Measurements from ENCODE around the gene C1QTNF9.
"Not testable (repeated sequence)": the region's sequence is repeated elsewhere in the genome, so short reads cannot be mapped to it uniquely, and the experiment has no call there.

The C1QTNF9 gene

DNA sequence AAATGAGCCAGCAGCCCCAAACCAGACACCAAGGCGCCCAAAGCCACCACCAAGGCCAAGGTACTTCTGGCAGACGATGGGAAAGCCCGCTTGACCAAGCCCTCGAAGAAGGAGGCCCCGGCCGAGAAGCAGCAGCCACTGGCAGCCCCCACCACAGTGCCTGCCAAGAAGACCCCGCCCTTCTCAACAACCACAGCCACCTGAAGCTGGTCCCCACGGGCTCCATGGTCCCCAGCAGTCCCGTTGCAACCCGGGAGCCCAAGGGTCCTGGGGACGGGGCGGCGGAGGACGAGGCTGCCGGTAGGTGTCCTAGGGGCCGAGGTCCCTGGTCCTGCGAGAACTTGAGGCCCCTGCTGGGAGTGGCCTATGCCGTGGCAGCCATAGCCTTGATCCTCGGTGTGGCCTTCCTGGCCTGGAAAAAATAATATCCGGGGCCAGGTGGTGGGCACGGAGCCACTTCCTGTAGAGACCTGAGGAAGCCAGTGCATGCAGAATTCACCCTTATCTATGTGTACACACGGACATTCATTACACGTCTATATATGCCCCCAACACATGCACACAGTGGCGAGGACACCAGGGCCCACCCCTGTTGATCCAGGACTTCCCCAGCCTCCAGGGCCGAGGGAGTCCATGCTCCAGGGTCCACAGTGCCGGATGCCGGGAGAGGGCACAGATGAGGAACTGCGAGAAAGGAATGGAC, 13.8 kb downstream of the C1QTNF9 start:
- DNase-seq (ENCODE audit: low read depth): no peak

- DNase-seq (ENCODE audit: low read depth): no peak
These were observed 14.3 kb downstream of the C1QTNF9 start for GRCh38 chr13:24323739-24324075.

- not testable (repeated sequence) for DNase-seq (ENCODE audit: low read depth)
These were observed 18.2 kb downstream of the C1QTNF9 start for GRCh38 chr13:24327598-24327997.

DNA sequence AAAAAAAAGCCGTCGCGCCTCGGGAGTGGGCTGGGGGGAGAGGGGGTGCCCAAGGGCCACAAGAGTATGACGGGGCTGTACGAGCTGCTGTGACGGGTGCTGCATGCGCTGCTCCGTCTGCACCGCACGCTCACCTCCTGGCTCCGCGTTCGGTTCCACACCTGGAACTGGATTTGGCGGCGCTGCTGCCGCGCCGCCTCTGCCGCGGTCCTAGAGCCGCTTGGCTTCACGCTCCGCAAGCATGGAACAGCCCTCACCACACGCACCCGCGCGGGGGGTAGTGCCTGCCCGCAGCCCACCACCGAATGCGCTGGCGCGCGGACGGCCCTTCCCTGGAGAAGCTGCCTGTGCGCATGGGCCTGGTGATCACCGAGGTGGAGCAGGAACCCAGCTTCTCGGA, 18.8 kb downstream of the C1QTNF9 start:
- no peak for DNase-seq (ENCODE audit: low read depth)

GRCh38 chr13:24338721-24339120, 29.3 kb downstream of the C1QTNF9 start:
- no peak for DNase-seq (ENCODE audit: low read depth)

DNA sequence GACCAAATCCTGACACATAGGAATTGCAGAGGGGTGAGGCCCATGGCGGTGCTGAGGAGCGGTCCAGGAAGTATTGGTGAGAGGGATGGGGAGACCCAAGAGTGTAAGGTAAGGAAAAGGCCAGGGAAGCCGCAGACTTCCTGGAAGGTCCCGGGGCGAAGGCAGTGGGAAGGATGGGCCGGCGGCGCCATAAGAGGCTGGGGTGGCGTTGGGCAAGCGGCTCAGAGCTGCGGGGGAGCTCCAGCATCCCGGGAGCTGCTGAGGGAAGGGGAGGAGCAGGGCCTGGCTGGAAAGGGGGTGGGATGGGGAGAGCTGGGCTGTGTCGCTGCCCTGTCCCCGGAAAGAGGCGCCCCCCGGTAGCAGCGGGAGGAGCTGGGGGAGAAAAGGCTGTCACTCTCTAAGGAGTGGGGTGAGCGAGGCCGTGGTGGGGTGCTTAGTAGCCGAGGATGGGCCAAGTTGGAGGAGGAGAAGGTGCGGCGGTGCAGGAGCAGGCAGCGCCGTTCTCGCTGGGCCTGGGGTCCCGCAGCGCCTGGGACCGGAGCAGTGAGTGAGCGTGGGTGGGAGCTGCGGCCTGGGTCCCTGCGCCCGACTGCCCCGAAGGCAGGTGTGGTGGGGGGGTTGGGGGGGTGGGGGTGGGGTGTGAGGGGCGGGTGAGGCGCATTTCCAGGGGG, 30.7 kb downstream of the C1QTNF9 start:
- DNase-seq (ENCODE audit: low read depth): no peak

DNA sequence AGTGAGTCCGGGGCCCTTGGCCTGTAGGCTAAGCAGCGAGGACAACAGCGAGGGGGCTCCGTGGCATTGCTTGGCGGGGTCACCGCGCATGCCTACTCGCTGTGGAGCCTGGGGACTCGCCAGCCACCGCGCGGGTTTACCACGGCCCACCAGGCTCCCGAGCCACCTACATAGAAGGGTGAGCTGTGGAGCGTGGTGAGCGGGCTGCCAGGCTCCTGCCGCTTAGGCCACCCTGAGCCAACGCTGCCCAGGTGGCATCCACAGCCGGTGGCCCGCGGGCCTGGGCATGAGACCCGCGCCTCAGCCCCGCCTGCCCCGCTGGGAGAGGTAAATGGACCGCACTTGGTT, 31.2 kb downstream of the C1QTNF9 start:
- no peak for DNase-seq (ENCODE audit: low read depth)

DNA sequence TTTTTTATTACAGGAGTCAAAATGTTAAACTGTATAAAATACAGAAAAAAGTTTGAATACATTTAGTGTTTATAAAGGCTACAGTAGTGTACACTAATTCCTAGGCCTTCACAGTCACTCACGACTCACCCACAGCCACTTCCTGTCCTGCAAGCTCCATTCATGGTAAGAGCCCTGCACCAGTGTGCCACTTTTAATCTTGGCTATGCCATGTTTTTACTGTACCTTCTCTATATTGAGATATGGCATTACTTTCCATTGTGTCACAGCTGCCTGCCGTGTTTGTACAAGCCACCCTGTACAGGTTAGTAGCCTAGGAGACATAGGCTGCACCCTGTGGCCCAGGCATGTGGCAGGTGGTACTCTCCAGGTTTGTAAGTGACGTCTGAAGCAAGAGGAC, 32.1 kb downstream of the C1QTNF9 start:
- DNase-seq (ENCODE audit: low read depth): no peak

DNA sequence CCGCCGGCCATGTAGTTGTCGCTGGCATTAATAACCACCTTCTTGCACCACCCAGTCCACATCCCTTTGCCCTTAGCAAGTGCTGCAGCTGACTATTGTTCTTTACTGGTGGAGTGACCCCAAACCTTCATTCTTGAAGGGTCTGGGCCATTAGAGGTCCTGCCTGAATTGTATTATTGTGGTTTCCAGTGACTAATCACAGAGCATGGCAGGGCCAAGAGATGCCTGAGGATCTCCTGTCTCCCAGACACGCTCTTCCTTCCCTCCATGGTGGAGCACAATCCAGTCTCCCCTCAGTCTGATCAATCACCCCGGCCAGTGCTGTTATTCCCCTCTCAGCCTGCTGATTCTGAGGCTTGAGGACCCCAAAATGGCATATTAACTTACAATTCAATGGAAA, 39.0 kb downstream of the C1QTNF9 start:
- DNase-seq (ENCODE audit: low read depth): no peak

DNA sequence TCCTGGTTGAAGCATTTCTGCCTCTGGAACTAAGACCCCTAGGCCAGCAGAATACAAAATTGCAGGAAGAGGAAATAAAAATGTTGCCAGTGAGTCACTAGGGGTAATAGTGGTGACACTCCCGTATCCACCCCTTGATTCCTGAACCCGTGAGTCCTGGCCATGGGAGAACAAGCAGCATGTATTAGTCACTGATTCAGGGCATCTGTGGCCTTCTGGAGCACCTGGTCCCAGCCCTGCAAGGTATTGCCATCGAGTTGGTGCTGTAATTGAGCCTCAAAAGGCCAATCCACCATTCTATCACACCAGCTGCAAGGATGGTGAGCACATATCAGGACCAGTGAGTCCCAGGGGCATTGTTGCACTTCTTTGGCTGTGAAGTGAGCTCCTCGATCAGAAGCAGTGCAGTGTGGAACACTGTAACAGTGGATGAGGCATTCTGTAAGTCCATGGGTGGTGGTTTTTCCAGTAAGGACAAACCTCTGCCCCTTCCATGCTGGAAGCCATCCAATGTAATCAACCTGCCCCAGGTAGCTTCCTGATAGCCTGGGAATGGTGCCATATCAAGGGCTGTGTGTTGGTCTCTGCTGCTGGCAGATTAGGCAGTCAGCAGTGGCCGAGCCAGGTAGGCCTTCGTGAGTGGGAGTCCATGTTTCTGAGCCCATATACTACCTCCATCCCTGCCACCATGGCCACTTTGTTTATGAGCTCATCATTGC, 39.6 kb downstream of the C1QTNF9 start:
- DNase-seq (ENCODE audit: low read depth): no peak

DNA sequence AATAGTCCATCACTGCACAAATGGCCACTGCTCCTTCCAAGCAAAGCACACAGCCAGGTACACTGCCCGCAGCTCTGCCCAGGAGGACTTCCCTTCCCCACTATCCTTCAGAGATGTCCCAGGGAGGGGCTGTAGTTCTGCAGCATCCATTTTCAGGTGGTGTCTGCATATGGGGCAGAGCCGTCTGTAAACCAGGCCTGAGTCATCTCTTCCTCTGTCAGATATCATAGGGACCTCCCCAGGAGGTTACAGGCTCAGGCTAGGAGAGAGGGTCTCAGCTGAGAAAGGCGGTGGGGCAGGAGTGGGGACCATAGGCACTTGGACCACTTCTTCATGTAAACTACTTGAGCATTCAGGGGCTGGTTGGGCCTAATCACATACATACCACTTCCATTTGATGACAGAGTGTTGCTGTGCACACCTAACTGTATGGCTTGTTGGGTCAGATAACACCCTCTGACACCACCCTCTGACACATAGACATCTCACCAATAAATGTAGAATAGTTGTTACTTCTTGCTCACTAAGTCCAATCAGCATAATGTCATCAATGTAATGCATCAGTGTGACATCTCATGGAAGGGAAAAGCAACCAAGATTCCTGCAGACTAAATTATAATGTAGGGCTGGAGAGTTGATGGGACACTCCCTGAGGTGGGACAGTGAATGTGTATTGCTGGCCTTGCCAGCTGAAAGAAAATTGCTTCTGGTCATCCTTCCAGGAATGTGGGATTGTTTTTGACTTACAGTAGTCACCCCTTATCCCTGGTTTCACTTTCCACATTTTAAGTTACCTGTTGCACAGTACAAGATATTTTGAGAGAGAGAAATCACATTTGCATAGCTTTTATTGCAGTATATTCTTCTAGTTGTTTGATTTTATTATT, 40.6 kb downstream of the C1QTNF9 start:
- DNase-seq (ENCODE audit: low read depth): not testable (repeated sequence)

- DNase-seq (ENCODE audit: low read depth): no peak
These were observed 42.0 kb downstream of the C1QTNF9 start for GRCh38 chr13:24351423-24351822.

GRCh38 chr13:24353736-24354135, 44.4 kb downstream of the C1QTNF9 start:
- no peak for DNase-seq (ENCODE audit: low read depth)

DNA sequence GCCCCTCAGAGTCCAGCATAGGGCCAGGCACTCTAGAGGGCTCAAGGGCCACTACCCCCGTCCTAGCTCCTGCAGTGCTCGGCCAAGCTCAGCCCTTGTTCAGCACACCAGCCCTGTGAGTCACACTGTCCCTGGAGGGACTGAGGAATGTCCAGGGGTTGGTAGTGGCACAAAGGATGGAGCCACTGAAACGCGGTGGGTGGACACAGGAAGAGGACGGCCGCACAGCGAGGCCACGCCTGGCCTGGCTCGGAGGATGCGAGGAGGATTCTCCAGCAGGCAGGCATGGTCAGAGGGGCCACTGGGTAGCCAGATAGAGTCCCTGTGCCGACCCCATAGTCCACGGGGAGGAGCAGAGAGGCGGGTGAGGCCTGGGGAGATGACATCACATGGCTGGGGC, 45.7 kb downstream of the C1QTNF9 start:
- no peak for DNase-seq (ENCODE audit: low read depth)

DNA sequence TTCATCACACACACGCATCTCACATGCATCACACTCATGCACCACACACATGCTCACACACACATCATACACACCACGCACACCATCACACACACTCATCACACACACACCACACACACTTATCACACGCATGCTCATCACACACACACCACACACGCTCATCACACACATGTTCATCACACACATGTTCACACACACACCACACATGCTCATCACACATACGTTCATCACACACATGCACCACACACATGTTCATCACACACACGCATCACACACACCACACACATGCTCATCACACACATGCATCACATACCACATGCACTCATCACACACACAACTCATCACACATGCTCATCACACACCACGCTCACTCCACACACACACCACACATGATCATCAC, 46.9 kb downstream of the C1QTNF9 start:
- no peak for DNase-seq (ENCODE audit: low read depth)

- DNase-seq (ENCODE audit: low read depth): no peak
These were observed 47.5 kb downstream of the C1QTNF9 start for GRCh38 chr13:24356837-24357236.

DNA sequence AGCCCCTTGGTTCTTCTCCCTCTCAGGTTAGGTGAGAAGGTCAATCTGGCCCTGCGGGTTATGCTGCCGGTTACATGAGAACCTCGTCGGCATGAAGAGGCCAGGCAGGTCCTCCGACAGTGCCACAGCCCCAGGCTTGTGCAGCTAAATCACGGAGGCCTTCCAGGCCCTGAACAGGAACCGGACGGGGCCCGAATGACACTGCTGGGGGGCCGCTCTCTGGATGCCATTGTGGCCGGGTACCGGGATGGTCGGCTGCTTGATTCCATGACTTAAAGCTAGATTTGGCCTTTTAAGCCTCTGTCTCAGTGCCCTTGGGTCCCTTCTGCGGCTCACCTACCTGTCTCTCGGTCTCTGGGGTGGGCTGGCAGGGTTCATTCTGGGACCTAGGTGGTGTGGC, 48.4 kb downstream of the C1QTNF9 start:
- no peak for DNase-seq (ENCODE audit: low read depth)

DNA sequence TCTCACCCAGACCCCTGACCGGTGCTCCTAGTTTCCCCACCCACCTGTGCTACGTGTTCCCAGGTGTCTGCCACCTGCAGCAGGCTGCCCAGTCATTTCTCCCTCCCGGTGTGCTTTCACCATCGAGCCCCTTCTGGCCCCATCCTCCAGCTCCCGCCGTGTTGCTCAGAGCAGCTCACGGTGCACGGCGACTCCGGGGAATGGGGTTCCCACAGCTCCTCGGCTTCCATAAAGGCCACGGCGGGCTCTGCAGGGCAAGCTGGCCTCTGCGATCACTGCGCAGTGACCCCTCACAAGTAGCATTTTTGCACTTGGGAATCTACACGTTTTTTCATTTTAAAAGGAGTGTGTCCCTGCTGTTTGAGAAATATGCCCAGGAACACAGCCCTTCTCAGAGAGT, 49.5 kb downstream of the C1QTNF9 start:
- DNase-seq (ENCODE audit: low read depth): not testable (repeated sequence)

GRCh38 chr13:24359252-24359651, 49.9 kb downstream of the C1QTNF9 start:
- not testable (repeated sequence) for DNase-seq (ENCODE audit: low read depth)

DNA sequence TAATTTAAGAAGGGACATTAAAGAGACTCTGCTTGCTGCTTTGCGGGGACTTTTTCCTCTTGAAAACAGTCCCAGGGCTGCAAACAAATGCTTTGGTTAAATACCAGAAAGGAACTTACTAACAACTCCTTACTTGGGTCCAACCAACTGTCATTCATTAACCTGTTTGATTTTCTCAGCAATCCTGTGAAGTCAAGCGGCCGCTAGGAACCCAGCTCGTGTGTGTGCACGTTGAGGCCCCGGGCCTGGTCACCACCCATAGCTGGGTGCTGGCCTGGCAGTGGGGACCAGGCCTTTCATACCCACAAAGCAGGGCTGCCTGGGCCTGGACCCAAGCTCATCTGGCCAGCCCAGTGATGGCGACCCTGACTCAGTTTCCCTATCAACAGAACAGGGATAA, 50.7 kb downstream of the C1QTNF9 start:
- DNase-seq (ENCODE audit: low read depth): no peak

GRCh38 chr13:24361113-24361512, 51.7 kb downstream of the C1QTNF9 start:
- no peak for DNase-seq (ENCODE audit: low read depth)

DNA sequence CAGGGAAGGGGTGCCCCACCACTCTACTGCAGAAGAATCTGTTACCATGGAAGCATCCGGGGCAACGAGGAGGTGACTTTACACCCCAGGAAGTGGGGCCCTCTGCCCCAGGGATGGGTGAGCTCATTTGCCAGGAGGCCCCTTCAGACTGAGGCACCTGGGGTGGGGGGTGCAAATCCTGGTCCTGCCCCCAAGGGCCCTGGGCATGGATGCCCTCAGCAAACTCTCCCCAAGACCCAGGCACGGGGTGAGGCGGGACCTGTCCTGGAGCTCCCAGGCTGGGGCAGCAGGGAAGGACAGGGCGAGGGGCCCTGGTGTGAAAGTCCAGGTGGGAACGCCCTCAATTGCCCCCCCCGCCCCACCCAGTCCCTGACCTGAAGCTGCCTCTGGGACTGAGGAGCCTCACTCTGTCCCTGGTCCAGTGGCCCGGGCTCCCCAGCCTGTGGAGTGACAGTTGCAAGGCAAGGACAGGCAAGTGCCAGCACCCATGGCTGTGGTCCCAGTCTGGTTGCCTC, 52.5 kb downstream of the C1QTNF9 start:
- no peak for DNase-seq (ENCODE audit: low read depth)

Data from HS-27A (cell line).